GM12872 (cell line): ENCODE measurements around the gene CEACAM21.

ENCODE experiments used
- CTCF ChIP-seq: IDR thresholded peaks from 3 replicates; pipeline ENCODE4 v1.5.1; 2011; ENCODE audit warnings: low read depth, mild to moderate bottlenecking, low read length, moderate library complexity; ENCODE audit not compliant: insufficient read depth

Gene CEACAM21

DNA sequence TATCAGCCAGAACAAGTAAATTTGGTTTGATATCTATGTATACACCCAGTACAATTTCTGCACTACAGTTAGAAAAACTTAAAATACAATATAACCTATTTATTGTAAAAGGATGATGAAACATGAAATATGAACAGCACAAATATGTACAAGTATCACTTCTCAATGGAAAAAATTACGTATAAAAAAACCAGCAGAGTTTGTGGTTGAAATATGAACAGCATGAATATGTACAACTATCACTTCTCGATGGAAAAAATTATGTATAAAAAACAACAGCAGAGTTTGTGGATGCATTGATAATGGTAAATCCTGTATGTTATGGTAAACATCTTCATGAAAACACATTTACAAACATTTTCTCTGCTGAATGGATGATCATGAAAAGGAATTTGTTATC, 32.4 kb upstream of the CEACAM21 start:
- no peak for TF ChIP-seq CTCF

DNA sequence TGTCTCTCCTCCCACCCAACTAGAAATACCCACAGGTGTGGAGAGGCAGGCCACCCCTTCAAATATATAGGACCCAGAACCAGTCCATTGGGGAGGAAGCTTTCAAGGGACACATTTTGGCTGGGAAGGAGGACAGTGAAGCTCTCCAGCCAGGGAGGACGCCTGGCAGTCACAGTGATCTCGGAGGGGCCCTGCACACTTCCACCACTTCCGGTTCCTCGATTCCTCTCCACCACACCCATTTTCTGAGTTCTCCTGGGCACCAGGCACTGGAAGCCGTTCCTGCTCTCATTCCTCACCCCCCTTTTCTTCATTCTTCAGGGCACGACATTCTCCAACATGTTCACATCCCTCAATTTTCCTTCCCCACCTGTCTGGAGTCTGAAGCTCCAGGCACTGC, 30.4 kb upstream of the CEACAM21 start:
- no peak for TF ChIP-seq CTCF

- no peak for TF ChIP-seq CTCF
Observed at GRCh38 chr19:41546386-41546789, 29.6 kb upstream of the CEACAM21 start.

DNA sequence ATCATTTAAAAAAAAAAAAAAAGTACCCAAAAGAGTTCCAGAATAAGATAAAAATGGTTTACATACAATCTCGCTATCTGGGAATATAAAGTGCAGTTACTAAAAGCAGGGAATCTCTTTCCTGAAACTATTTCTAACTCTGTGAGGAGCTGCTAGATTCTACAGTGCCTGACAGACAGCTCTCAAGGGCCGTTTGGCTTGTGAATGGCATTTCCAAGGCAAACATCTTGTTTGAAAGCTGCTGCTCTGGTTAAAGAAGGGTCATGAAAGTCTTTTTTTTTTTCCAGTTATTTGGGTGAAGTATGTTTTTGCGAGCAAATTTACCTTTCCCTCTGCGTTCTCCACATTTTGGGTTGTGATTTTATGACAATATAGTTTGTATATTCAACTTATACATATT, 29.0 kb upstream of the CEACAM21 start:
- TF ChIP-seq CTCF, result no peak

- no peak for TF ChIP-seq CTCF
Observed at GRCh38 chr19:41547569-41547968, 28.4 kb upstream of the CEACAM21 start.

DNA sequence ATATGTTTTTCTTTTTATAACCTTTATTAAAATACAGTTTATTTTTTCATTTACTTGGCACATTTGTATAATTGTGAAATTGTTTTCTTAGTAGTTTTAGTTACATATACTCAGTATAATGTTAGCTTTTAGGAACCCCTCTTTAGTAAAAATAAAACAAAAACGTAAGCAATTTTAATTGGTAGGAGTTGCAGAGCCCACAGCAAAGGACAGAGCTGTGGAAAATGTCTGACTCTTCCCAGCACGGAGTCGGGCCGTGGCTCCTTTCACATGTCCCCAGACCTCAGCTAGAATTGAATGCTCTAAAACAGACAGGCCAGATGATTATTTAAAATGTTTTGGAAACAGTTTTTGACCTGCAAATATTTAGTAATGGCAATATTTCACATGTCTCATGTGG, 27.9 kb upstream of the CEACAM21 start:
- TF ChIP-seq CTCF, result no peak

DNA sequence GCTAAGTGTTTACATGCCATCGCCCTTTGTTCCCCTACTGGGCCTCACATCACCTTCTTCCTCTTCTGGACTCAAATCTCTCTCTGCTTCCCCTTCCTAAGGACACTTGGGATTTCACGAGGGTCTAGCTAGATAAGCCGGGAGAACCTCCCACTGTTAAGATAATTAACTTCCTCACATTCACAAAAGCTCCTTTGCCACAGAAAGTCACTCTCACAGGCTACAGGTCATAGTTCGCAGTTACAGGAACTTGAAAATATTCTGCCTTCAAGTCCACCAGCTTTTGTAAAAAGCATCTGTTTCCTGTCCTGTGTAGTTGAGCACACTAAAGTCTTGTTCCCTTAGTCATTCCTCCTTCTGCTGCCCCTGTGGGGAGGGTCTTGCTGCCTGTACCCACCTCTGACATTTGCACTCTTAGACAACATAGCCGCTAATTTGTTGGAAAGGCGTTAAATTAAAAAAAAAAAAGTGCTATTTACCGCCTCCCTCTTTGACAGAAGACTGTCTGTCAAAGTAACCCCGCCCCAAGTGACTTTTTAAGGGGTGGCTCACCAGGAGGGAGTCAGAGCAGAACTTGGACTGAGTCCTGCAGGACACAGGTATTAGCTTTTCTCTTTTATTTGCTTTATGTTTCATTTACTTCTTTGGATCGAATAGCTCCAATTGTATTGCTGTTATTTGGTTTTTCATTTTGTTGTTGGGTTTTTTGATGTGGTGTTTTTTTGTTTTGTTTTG, 26.8 kb upstream of the CEACAM21 start:
- TF ChIP-seq CTCF, result no peak
